Measurements from ENCODE around the gene LCK.
A peak's percentile ranks its signal among the peaks of the same experiment; 100 is the strongest.
"Not testable (repeated sequence)": the region's sequence is repeated elsewhere in the genome, so short reads cannot be mapped to it uniquely, and the experiment has no call there.

Gene LCK

DNA sequence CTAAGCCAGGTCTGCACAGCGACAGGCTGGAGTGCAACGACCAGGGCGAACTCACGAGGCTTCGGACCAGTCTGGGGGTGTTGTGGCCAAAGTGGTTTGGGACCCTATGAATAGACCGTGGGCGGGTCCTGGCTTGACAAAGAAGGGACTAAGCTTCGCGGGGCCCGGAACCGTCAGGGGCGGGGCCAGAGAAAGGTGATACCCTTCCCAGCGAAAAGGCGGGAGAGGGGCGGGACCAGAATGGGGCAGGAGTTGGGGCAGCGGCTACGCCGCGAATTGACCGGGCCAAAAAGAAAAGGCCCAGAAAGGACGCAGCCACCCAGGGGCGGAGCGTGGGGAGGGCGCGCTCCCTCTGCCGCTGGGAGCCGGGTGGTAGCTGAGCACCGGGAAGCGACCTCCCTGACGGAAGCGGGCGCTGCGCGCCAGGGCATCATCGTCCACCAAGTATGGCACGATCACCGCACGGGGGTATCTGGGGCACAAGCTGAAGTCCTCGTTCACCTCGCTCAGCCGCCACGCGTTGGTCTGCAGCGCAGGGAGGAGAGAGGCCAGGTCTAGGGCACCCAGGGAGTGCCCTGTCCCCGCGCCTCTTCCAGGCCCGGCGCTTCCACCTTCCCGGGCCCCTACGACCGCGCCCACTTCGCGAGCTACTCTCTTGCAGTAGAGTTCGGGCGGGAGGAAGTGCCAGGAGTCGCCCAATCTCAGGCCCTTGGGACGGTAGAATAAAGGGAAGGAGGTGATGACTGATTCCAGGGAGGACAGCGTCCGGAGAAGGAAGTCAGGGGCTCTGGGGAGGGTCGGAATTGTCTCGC is 10.7 kb upstream of the LCK start:
- DNase-seq: peak; percentile 44 to 61

DNA sequence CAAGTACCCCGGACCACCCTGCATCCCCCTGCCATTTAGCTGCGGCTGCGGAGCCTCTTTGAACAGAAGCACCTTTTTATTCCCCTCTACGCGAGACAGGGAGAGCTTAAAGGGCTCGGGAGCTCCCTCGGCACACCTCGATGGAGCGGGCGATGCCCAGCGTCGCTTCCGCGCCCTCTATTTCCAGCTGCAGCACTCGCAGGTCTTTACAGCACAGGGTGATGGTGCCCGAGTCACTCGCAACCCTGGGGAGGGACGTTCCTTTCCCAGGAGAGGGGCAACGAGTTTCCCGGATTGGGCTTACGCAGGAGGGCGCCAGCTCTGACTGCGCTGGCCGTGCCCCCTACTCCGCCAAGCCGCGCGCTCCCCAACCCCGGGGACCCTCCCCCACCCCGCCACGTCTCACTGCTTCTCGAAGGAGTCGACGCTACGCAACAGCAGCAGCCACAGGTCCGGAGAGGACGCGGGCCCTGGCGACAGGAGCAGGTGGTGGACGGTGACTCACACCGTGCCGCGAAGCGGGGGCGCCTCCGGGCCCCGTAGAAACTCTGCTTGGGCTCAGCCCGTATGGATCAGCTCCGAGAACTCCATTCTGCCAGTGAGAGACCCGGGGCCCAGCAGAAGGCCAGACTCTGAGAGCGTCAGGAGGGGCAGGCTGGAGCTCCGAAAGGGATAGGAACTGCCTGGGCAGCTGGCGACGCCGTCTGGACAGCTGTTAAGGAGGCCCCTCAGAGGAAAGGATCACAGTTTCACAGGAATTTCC is 9.9 kb upstream of the LCK start:
- peak; percentile 39 to 53 for DNase-seq

- DNase-seq: no peak
Measured at GRCh38 chr1:32242341-32242851, 8.7 kb upstream of the LCK start.

- DNase-seq: no peak
Measured at GRCh38 chr1:32246888-32247273, 4.2 kb upstream of the LCK start, which contains the start of gene FAM167B. Gene FAM167B (plus strand): TSS chr1:32247222. CDS start chr1:32247422, 200 bp downstream.

- DNase-seq: no peak
Measured at GRCh38 chr1:32247452-32247851, 3.6 kb upstream of the LCK start.

GRCh38 chr1:32247983-32248889 is 2.8 kb upstream of the LCK start:
- peak; percentile 83 to 90 for DNase-seq

GRCh38 chr1:32249831-32250525 is 1.1 kb upstream of the LCK start:
- DNase-seq: peak; percentile 76 to 79

DNA sequence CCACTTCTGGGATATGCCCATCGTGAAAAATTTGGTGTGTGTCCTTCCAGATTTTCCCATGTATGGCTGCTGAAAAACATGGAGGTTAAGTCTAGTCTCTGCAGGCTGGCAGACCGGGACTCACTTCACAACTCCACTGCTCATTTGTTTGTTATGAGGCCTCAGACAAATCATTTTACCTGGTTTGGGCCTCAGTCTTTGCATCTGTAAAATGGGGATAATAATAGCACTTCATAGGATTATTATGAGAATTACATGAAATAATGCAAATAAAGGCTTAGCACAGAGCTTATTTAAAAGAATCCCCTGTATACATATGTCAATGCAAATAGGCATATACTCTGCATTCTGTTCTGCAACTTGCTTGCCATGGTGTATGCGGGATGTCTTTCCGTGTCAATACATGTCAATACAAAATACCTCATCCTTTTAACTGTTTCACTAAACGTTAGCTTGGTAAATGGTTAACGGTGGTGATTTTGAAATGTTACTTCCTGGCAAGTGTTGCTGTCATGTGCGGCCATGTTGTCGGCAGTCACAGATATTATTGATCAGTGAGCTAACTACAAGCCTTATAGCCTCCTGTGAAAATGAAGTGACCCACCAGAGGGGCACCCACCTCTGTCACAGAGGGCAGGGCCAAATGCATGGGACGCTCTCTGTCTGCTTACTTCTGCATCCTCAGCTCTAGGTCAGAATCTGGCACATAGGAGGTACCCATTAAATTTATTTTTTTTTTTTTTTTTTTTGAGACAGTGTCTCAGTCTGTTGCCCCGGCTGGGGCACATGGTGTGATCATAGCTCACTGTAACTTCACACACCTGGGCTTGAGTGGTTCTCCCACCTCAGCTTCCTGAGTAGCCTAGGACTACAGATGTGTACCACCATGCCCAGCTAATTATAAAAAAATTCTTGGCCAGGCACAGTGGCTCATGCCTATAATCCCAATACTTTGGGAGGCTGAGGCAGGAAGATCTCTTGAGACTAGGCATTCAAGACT is 4.3 kb downstream of the LCK start:
- no peak for DNase-seq

DNA sequence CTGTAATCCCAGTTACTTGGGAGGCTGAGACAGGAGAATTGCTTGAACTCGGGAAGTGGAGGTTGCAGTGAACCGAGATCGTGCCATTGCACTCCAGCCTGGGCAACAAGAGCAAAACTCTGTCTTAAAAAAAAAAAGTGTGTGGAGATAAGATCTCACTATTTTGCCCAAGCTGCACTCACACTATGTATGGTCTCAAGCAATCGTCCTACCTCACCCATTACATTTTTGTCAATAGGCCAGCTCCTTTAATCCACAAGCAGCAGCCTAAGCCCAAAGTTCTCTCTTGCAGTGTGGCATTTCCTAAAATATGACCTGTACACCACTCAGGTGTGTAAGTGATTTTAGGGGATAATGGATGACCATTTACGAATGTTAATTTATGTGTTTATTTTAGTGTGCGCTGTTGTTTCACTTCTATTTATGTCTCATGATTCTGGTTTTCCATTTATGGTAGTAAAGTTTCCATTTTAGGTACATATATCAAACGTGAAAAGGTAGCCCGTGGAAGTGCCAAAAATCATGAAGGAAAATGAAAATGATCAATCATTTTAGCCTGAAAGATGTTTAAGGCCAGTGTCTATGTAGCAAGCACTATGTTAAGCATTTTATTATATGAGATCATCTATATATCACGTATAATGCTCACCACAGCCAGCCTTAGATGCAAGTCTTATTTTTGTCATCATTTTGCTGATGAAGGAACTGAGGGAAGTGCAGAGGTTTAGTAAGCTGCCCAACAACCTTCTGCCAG is 5.6 kb downstream of the LCK start:
- no peak for DNase-seq

DNA sequence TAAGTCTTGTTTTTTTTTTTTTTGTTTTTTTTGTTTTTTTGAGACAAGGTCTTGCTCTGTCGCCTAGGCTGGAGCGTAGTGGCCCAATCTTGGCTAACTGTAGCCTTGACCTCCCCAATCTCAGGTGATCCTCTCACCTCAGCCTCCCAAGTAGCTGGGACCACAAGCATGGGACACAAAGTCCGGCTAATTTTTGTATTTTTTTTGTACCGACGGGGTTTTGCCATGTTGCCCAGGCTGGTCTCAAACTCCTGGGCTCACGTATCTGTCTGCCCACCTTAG is 6.1 kb downstream of the LCK start:
- no peak for DNase-seq

- DNase-seq: not testable (repeated sequence)
Measured at GRCh38 chr1:32263236-32263593, 12.2 kb downstream of the LCK start.

DNA sequence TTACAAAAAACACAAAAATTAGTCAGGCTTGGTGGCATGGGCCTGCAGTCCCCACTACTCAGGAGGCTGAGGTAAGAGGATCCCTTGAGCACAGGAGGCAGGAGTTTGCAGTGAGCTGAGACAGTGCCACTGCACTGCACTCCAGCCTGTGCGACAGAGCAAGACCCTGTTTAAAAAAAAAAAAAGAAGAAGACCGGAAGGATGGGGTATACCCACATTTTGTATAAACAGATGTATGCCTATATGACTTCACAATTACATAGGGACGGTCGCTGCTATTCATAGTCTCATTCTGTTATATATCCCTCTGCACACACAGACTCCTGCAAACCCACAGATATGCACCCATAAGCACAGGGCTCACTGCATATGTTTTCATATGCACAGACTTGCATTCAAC is 12.7 kb downstream of the LCK start:
- no peak for DNase-seq

- DNase-seq: no peak
Measured at GRCh38 chr1:32265846-32266245, 14.8 kb downstream of the LCK start.

DNA sequence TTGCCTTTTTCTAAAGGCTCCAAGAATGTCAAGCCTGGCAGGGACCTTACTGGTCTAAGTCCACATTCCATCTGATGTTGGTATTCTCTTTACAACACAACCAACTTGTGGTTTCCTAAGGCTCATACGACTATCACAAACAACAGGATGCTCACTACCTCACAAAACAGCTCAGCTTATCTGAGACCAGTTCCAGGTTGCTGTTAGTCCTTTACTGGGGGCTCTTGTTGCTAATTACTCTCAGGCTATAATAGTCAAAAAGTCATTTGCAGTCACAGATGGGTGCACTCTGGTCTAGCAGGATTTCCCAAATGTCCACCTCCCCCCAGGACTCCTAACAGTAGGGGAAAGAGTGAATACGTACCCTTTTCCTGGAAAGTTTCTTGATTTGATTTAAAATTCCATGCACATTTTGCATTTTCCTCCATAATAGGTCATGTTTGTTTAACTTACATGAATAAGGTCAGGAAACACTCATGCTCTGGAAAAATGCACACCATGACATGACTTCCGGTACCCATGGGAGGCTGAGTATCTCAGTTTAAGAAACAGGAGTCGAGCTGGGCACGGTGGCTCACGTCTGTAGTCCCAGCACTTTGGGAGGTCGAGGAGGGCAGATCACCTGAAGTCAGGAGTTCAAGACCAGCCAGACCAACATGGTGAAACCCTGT is 16.0 kb downstream of the LCK start:
- DNase-seq: no peak

- DNase-seq: no peak
Measured at GRCh38 chr1:32269744-32270143, 18.7 kb downstream of the LCK start.

GRCh38 chr1:32272557-32273390 is 21.7 kb downstream of the LCK start:
- DNase-seq: peak in 1 of 2 donors; percentile 39

DNA sequence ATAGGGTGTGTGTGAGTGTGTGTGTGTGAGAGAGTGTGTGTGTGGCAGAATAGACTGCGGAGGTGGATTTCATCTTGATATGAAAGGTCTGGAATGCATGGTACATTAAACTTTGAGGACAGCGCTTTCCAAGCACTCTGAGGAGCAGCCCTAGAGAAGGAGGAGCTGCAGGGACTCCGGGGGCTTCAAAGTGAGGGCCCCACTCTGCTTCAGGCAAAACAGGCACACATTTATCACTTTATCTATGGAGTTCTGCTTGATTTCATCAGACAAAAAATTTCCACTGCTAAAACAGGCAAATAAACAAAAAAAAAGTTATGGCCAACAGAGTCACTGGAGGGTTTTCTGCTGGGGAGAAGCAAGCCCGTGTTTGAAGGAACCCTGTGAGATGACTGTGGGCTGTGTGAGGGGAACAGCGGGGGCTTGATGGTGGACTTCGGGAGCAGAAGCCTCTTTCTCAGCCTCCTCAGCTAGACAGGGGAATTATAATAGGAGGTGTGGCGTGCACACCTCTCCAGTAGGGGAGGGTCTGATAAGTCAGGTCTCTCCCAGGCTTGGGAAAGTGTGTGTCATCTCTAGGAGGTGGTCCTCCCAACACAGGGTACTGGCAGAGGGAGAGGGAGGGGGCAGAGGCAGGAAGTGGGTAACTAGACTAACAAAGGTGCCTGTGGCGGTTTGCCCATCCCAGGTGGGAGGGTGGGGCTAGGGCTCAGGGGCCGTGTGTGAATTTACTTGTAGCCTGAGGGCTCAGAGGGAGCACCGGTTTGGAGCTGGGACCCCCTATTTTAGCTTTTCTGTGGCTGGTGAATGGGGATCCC is 22.5 kb downstream of the LCK start:
- peak; percentile 78 to 79 for DNase-seq
